HG02870 (cell line): Measurements from ENCODE around the gene GJA10.

ENCODE experiments used
- ATAC-seq: cut with Tn5 transposase; IDR thresholded peaks from one replicate; pipeline ENCODE4 v1.9.1; 2021; ENCODE audit warnings: mild to moderate bottlenecking, moderate library complexity; ENCODE audit not compliant: unreplicated experiment

GJA10 gene

GRCh38 chr6:89916136-89916920 is 22.1 kb downstream of the GJA10 start:
- no peak for ATAC-seq

DNA sequence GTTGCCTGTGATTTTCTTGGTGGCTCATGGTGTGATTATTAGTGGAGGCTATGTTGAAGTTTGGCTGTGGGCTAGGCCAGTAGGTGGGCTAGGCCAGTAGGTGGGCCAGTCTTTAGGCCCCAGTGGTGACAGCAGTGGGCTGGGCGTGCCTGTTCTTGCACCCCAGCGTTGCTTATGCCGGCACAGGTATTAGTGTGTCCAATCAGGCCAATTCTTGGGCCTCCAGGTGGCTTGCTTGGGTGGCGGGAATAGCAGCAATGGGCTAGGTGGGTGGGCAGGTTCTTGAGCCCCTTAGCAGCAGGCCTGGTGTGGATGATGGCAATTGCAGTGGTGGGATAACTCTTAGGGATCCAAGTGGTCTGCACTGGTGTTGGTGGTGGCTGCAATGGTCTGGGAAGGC is 22.9 kb downstream of the GJA10 start:
- ATAC-seq, result no peak

DNA sequence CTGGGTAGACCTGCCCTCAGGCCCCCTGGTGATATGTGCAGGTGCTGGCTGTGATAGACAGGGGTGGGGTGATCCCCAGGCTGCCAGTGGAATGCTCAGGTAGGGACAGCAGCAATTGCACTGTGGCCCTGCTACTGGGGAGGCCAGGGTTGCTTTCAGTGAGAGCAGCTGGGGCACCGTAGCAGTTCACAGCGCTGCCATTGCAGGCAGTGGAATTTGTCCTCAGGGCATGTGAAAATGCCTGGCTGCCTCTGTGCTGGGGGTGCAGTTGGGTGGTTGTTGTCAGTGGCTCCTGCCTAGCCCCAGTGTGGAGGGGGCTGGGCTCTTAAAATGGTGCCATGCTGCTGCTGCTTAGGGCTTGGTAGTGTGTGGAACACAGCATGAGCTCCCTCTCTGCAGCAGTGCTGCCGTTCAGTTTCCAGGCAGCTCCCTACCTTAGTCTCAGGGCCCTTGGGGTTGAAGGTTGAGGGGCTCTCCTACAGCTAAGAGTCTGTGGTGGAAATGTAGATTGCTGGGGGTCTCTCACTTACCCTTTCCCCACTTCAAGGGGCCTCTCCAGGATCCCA is 23.6 kb downstream of the GJA10 start:
- ATAC-seq, result no peak

GRCh38 chr6:89921197-89921596 is 26.9 kb downstream of the GJA10 start:
- no peak for ATAC-seq

DNA sequence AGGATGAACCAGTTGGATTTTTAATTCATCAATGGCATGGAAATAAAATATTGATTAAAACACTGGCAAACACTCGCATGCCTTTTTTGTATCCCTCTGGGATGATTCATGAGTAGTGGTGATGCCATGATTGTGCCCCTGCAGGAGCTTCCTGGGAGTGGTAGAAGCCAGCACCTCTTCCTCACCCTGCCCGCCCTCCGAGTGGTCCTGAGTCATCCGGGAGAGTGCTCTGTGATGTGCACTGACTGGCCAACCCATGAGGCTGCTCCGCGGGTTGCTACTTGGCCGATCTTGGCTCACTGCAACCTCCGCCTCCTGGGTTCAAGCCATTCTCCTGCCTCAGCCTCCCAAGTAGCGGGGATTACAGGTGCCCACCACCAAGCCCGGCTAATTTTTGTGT is 27.4 kb downstream of the GJA10 start:
- ATAC-seq, result no peak

DNA sequence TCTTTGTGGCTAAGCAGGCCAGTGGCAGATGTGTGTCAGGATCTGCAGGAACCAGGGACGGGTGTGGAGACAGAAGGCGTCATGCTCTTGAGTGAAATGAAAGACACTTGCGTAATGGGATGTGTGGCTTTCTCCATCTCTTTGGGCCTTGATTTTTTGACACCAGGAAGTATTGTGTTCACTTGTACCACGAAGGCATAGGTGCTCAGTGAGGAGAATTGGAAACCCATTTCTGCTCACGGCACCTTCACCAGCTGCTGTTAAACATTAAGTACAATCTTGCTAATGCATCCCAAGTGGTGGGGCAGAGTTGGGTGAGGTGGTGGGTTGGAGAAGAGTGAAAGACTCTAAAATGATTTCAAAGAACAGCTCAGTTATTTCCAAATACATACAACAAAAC is 30.0 kb downstream of the GJA10 start:
- no peak for ATAC-seq

DNA sequence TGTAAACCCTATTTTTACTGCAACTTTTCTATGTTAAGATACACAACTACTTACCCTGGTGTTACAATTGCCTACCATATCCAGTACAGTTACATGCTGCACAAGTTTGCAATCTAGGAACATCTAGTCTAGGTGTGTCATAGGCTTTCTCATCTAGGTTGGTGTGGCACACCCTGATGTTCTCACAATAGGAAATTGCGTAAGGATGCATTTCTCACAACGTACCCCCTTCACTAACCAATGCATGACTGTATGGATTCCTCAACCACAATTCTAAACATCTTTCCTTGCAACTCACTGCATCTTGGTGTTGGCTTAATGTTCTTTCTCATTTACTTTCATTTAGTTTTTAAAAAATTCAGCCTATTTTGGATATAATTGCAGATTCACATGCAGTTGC is 31.6 kb downstream of the GJA10 start:
- no peak for ATAC-seq

- no peak for ATAC-seq
These were observed 33.0 kb downstream of the GJA10 start for GRCh38 chr6:89927264-89927663.

- ATAC-seq, result no peak
These were observed 33.7 kb downstream of the GJA10 start for GRCh38 chr6:89927791-89928550.

DNA sequence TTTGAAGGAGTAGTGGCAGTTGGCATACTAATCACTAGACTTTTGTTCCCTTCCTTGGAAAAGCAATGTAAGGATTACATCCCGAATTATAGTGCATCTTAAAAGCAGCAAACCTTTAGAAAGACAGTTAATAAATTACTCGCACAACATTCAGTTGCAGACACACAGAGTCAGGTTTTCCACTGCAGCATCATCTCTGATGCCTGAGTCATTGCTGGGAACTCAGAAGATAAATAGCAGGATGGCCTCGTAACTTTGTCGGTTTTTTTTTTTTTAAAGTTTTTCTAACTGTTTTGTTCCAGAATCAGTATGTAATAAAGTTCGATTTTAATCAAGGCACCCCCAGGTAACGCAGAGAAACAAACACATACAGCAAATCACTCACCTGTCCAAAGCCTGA is 34.3 kb downstream of the GJA10 start:
- no peak for ATAC-seq

- ATAC-seq, result no peak
These were observed 36.5 kb downstream of the GJA10 start for GRCh38 chr6:89930789-89931188.

DNA sequence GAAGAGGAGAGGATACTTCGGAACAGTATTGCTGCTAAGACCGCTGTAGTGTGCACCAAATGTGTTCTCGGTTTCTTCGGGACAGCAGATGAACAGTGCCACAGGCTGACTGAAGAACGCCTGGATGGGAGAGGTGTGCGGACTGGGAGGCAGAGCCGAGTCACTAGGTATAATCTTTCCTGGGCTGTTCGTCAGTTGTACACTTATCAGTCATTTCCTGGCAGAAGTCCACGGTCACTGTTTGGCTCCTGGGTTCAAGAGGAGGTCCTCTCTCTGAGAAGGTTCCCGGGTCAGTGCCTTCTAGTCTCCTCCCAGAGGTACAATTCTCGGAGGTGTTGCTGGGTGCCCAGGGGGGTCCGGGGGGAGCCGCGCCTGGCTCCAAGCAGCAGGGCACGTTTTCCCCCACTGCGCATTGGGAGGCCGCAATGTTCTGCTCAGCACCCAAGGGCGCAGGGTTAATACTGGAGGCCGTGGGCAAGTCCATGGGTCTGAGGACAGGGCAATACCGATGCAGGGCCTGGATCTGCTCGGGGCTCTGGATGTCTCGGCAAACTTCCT is 38.1 kb downstream of the GJA10 start:
- no peak for ATAC-seq

DNA sequence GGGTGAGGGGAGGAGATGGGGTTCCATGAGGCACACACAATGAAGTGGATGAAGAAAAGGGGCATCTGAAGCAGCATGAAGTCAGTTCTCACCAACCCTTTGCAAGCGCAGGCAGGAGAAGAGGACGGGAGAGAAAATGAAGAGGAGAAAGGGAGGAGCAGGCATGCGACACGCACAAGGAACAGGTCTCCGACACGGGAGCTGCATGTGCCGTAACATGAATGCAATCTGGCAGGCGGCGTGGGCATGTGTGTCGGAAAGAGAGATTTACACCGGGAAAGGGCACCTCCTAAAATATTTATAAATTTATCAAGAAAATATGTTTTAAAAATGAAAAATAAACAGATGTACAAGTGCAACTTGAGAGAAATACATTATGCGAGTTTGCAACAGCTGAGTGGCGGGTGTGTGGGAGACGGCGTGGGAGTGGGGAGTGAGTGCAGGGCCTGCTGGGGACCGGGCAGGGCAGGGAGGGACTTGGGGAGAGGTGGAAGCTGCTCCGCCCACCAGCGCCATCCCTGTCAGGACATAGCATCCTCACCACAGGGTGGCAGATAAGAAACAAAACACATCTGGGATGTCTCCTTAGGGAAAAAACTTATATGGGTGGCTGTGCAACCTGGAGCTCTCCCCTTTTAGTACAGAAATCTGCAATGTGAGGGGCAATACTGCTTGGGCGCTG is 40.6 kb downstream of the GJA10 start:
- no peak for ATAC-seq

GRCh38 chr6:89936177-89936576 is 41.9 kb downstream of the GJA10 start:
- no peak for ATAC-seq

DNA sequence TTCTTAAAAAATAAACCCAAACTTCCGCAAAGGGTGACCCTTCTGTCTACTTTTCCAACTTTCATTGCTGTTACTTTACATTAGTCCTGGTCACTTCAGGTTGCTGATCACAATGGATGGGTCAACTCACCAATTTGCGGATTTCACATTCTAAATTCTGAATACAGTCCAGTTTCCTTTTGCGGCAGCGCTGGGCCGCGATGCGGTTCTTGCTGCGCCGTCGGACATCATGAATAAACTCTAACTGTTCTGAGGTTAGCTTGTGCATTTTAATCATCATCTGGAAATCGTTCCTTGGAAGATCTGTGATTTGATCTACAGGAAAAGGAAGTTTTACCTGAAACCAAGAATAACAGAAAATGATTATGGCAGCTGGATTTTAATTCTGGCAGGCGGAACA is 43.7 kb downstream of the GJA10 start:
- no peak for ATAC-seq

- ATAC-seq, result no peak
These were observed 44.9 kb downstream of the GJA10 start for GRCh38 chr6:89939144-89939543.

DNA sequence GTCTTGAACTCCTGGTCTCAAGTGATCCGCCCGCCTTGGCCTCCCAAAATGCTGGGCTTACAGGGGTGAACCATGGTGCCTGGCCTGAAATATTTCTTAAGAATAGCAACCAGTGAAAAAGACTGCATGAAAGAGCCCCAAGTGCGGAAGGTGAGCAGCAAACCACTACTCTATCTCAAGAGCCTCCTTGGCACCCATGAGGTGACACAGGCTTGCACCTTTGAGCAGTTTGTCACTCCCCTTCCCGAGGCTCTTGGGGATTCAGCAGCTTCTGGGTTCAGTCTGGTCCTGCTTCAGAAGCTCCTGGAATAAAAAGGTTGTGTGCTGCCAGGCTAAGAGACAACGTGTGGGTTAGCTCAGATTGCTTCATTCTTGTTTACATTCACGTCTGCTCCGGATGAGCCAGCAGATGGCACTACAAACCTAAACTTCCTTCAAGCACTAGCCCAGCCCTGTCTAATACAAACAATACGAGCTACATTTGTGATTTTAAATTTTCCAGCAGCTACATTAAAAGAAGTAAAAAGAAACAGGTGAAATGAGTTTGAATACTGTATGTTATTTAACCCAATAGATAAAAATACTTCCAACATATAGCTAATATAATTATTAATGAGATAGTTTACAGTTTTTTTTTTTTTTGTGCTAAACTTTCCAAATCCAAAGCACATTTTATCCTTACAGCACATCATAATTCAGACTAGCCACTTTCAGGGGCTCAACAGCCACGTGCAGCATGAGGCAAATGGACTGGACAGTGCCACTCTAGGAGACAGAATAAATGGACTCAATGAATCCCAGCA is 46.2 kb downstream of the GJA10 start:
- ATAC-seq, result peak; percentile 92

GRCh38 chr6:89941031-89941762 is 46.9 kb downstream of the GJA10 start:
- no peak for ATAC-seq

DNA sequence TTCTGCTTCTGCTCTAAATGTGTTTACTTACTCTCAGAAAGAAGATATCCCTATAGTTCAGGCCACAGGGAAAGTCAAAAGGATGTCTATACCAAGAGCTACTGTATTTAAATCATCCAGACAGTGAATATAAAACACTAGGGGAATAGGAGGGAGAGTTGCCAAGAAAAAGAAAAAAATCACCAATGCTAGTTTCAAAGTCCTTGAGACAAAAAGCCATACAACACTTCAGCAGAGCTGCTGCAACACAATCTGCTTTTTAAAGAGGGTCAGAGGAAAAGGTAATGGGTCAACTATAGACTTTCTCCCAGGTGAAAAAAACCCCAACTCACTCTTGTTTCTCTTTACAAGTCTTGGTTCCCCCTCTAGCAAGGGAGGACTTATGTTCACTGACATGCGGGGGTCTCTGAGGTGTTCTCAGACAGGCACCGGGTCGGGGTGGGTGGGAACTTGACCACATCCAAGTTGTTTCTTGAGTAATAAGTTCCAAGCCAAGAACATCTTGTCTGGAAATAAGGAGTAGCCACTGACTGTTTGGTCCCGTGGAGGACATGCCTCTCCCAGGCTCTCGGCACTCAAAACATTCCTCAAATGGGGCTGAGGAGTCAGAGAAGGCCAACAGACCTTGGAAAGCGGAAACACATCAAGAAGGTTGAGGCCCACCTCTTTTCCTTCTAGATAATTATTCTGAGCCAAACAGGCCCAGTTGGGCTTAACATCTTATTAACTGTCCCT is 47.7 kb downstream of the GJA10 start:
- ATAC-seq, result no peak
